Fibroblast of skin of left biceps (primary cell): ENCODE results near the gene FSHR.
A peak's percentile ranks its signal among the peaks of the same experiment; 100 is the strongest.

Source experiments
- DNase-seq, 2 experiments: peaks; one replicate each; pipeline ENCODE4 v3.0.0-alpha.2; 2013; ENCODE audit warnings: low read depth in 2 of 2

Gene FSHR

DNA sequence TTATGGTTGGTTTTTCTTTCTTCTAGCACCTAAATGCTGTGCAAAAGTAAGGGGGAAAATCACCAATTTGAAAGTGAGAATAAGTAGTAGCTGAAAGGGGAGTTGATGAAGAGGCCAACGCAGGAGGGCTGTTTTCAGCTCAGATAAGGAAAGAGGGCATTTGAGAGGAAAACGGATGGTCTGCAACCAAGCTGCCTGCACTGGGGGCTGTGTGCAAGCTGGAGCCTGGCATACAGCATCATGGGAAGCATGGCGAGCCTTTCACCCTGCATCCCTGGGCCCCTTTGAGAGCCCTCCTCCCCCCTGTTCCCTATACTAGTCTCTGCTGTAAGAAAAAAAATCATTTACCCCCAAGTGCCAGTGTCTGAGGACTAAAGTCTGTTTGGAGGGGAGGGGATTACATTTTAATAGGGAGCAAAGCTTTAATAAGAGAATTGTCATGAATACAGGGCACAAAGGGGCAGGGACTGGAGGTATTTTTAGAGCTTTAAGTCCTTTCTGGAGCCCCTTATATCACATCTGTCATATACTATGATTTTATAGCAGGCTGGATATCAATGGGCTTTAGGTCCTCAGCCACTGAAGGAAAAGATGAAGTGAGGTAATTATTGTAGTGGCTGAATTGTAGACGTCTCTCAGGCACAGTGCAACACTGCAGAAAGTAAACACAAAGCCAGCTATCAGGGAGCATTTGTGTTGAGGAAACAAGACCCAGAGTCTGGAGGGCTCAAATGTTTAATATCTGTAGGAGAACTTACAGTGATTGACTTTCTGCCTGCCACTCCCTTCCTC lies 120.7 kb downstream of the FSHR start:
- DNase-seq = no peak

- DNase-seq = no peak
Measured at GRCh38 chr2:49032936-49033335, 121.4 kb downstream of the FSHR start.

DNA sequence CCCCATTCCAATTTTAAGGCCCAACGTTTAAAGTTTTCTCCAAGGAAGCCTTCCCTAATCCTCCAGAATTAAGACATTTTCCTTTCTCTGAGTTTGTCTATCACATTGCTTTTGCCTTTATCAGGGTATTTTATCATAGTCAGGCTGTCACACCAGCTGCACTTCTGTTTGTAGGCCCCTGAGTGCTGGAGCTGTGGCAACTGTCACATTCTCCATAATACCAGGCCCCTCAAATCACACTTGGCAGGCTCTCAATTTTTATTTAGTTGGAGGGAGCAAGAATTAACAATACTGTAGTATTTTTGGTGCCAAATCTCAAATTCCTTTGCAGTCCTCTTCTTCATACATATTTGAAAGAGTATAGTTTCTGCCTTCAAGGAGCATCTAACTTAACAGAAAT lies 122.2 kb downstream of the FSHR start:
- no peak for DNase-seq

- no peak for DNase-seq
Measured at GRCh38 chr2:49029406-49029805, 124.9 kb downstream of the FSHR start.

DNA sequence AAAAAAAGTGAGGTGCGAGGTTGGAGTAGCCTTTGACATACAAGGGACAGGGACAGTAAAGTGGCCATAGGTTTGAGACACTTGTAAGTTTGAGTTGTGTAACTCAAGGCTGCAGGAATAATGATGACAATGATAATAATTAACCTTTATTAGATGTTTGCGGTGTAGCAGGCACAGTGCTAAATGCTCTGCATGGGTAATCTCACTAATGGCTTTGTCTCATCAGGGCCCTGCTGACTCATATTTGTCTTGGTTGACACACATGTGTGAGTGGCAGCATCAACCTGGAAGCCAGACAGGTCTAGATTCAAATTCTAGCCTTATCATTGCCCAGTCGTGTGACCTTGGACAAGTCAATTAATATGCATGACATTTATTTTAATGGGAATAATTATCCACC lies 126.2 kb downstream of the FSHR start:
- DNase-seq = no peak

DNA sequence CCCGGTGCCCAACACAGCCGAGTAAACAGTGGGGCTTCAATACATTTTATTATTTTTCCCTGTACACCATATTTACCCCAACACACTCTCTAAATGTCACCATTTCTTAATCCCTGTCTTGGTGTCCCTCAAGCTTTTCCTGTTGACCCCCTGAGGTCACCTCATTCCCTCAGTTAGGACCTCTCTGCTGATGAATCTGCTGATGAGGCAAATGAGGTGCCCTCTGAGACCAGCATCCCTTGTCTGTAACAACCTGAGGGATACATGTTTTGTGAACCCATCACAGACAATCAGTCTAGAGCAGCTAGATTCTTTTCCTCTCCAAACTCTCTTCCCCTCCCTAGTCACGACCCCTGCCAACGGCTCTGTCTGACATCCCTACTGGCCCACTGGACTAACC lies 127.6 kb downstream of the FSHR start:
- no peak for DNase-seq

- DNase-seq = no peak
Measured at GRCh38 chr2:49021271-49021670, 133.0 kb downstream of the FSHR start.

GRCh38 chr2:49005261-49005660 lies 149.1 kb downstream of the FSHR start:
- DNase-seq = no peak

DNA sequence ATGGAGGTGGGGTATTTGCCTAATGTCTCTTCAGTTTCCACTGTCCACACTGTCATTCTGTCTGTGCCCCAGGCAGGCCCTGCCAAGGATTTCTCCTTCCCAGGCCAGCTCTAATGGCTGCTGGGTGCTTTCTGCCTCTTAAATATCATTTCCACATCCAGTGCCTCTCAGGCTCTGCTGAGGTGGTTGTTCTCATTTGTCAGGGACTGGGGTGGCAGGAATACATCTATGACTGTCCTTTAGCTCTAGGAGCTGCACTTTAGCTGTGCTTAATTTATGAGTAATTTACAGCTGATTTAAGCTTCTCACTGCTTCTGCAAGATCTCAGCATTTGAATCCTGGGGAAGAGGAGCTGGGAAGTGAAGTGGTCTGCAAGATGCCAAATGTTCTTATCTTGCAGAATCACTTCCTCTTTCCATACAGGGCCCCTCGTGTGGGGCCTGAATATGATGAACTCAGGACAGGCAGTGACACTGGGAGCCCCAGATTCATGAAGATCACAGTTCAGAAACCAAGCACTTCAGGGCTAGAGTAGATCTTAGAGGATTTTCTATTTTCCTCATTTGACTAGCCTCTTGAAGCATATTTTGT lies 150.2 kb downstream of the FSHR start:
- DNase-seq = no peak

GRCh38 chr2:49003201-49003600 lies 151.1 kb downstream of the FSHR start:
- DNase-seq = no peak

DNA sequence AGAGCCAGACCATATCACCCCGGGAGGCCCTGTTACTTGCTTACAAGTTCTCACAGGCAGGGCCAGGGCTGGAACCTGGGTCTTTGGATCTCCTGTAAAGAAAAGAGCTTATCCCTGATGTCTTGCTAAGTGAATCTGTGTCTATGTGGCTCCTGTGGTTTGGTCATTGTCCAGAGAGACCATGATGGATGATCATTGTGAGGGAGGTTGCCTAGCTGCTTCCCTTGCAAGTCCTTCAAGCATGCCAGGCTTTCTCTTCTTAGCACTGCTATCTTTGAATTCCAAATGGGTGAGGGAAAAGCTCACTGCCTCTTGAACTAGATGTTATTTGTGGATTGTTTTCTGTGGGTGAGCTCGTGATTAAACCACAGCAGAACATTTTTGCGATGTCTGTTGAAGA lies 151.6 kb downstream of the FSHR start:
- DNase-seq = peak; percentile 27 to 42

GRCh38 chr2:49000695-49001094 lies 153.6 kb downstream of the FSHR start:
- DNase-seq = no peak

DNA sequence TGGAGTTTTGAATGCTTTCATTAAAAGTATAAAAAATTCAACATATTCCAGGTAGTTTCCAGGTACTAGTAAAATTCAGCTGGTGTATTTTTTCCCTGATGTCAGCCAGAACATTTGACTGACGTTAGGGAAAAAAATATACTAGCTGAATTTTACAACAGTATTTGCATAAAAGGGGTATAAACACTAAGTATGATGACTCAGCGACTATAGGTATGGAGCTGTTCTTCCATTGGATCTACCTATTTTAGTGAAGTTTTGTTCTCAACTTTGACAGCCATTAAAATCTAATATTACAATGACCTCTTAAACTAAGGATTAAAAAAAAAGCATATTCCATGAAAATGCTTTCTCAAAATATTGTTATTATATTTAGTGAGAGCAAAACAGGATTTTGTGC lies 155.9 kb downstream of the FSHR start:
- DNase-seq = no peak

DNA sequence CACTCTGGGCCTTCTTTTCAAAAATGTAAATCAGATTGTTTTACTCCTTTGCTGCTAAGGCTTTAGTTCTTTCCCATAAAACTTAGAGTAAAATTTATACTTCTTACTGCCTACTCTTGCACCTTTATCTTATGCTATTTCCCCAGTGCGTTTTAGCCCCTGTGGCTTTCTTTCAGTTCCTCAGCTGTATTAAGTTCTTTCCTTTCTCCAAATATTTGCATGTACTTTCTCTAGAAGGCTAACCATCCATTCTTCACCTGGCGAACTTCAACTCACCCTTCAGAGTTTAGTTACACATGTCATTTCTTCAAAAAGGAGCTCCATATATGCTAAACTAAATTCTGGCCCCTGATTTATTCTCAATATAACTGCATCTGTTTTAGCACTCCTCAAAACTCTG lies 160.7 kb downstream of the FSHR start:
- DNase-seq = no peak

GRCh38 chr2:48991415-48992131 lies 162.7 kb downstream of the FSHR start:
- DNase-seq = no peak

GRCh38 chr2:48984922-48985321 lies 169.4 kb downstream of the FSHR start:
- no peak for DNase-seq

DNA sequence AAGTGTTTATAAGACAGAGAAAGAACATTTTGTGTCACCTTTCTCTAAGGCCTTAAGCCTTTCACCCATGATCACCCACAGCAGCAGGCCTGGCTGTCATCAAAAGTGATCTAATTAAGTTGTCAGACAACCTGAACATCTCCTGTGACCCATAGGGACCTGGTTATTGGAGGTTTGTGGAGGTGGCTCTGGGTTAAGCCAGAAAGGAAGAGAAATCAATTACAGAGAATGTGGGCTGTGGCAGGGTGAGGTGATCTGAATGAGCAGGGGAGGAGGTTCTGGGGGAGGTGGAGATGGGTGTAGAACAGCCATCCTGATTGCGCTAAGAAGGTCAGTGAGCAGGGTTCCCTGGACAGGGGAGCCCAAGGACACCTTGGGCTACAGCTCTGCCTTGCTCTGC lies 170.8 kb downstream of the FSHR start:
- DNase-seq = no peak

- DNase-seq = no peak
Measured at GRCh38 chr2:48982887-48983435, 171.4 kb downstream of the FSHR start.

DNA sequence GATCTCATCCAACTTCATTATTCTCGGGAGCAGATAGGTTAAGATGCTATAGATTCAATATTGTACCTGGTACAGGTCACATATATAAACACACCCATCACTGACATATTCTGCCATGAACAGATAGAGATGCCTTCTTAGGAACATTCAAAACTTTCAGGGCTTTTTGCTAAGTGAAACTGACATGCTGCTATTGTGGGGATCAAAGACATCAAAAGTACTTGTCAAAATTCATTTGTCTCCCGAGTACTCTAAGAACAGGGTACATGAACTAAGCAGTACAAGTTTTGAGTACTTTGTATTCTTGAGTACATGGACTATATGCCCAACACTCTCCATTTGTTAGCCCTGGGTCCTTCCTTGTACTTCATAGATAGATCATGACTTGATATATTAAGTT lies 173.5 kb downstream of the FSHR start:
- DNase-seq = no peak

- no peak for DNase-seq
Measured at GRCh38 chr2:48979691-48980090, 174.6 kb downstream of the FSHR start.

DNA sequence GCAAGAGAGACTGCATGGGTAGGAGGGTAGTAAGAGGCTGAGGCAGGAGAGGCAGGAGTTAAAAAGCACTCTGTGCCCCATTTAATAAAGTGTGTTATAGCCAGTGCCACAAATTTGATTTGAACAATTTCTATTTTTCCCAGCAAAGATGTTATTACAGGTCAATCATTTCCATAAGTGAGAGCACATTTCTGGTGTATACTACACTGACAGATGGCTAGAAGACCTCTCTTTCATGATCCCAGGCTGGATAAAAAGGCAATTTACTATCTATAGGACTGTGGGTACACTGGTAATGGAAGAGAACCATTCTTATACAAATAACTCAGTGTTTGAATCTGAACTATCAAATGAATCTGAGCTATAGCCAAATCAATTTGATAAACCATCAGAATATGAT lies 176.2 kb downstream of the FSHR start:
- DNase-seq = no peak

DNA sequence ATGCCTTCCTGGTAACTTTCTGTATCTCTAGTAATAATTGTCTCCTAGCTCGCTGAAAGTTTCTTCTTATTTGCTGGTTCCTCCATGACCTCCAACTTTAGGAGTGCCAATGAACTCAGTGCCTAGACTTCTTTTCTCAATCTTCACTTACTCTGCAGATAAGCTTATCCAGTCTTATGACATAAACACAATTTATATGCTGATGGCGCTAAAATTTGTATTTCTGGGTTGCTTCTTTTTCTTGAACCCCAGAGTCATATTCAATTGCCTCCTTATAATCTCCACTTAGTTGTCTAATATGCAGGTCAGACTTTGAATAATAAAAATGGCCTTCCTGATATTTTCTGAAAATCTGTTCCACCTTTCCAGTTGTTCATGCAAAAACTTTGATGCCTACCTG lies 182.5 kb downstream of the FSHR start:
- no peak for DNase-seq

GRCh38 chr2:48968011-48968410 lies 186.3 kb downstream of the FSHR start:
- no peak for DNase-seq
